GM18511 (cell line): ENCODE data around the gene GREM1.

Experiments used
- ATAC-seq: cut with Tn5 transposase; IDR thresholded peaks from one replicate; pipeline ENCODE4 v1.9.1; 2021; ENCODE audit warnings: mild to moderate bottlenecking, moderate library complexity; ENCODE audit not compliant: unreplicated experiment

Gene GREM1

GRCh38 chr15:32730677-32731654 is 13.2 kb downstream of the GREM1 start:
- no peak for ATAC-seq

GRCh38 chr15:32732574-32733157 is 14.9 kb downstream of the GREM1 start:
- ATAC-seq, result no peak

DNA sequence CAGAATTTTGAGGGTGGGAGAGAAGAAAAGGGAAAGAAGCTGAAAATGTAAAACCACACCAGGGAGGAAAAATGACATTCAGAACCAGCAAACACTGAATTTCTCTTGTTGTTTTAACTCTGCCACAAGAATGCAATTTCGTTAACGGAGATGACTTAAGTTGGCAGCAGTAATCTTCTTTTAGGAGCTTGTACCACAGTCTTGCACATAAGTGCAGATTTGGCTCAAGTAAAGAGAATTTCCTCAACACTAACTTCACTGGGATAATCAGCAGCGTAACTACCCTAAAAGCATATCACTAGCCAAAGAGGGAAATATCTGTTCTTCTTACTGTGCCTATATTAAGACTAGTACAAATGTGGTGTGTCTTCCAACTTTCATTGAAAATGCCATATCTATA is 15.5 kb downstream of the GREM1 start:
- ATAC-seq, result no peak

DNA sequence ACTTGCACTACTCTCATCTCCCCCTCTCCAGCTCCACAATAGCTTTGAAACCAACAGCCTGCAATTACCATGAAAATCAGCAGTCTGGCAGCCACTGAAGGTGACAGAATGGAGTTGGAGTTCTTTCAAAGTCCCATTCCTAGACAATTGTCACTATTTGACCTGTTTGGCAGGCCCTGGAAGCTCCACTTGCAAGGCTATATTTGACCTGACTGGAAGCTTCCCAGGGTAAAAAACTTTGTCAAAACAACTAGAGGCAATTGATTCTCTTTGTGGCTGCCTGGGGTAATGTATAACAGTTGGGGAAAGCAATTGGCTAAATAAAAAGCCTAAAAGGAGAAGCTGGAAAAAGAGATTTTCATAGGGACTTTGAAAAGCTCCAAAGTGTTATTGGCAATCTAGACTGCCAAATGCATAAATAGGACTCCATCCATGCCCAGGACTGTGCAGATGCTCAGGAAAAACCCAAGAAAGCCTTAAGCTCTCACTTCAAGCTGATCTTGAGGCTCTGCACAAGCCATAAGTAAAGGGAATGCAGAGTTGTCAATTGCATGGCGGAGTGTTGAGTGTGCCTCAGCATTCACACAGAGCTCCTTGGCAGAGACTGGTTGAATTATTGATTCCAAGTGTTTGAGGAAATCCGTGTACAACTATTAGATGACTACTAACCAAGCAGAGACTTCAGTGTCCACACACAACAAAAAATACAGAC is 18.3 kb downstream of the GREM1 start:
- ATAC-seq, result no peak

GRCh38 chr15:32736701-32737061 is 18.9 kb downstream of the GREM1 start:
- ATAC-seq, result no peak

GRCh38 chr15:32737304-32737703 is 19.5 kb downstream of the GREM1 start:
- ATAC-seq, result no peak

DNA sequence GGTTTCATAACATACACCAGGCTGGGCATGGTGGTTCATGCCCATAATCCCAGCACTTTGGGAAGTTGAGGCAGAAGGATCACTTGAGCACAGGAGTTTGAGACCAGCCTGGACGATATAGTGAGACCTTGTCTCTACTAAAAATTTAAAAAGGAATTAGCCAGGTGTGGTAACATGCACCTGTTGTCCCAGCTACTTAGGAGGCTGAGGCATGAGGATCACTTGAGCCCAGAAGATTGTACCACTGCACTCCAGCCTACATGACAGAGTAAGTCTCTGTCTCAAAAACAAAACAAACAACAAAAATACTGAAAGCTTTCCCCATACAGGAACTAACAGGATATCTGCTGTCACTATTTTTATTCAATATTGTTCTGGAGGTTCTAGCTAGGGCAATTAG is 20.9 kb downstream of the GREM1 start:
- ATAC-seq, result no peak

GRCh38 chr15:32739522-32740063 is 21.8 kb downstream of the GREM1 start:
- no peak for ATAC-seq

DNA sequence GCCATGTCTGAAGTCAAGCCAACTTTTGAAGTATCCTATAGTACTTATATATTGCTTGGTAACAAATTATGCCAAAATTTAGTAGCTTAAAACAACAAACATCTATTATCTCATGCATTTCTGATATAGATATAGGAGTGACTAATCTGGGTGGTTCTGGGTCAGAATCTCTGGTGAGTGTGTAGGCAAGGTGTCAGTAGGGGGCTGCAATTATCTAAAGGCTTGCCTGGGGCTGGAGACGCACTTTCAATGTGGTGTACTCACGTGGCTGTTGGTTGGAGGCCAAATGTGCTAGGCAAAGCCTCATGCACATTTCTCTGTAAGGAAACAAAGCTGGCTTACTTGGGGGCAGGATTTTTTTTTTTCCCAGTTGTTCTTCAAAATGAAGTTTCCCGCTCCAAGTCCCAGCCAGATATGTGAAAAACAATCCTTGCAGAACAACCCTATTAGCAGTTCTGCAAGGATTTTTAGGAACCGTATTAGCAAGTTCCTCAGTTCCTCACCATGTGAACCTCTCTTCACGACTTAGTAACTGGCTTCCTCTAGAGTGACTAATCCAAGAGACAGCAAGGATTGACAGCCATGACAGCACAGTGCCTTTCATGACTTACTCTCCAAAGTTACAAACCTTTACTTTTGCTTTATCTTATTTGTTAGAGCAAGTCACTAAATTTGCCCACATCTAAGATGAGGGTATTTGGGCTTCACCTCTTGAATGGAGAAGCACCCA is 25.8 kb downstream of the GREM1 start:
- no peak for ATAC-seq

GRCh38 chr15:32746116-32746857 is 28.5 kb downstream of the GREM1 start:
- ATAC-seq, result no peak

DNA sequence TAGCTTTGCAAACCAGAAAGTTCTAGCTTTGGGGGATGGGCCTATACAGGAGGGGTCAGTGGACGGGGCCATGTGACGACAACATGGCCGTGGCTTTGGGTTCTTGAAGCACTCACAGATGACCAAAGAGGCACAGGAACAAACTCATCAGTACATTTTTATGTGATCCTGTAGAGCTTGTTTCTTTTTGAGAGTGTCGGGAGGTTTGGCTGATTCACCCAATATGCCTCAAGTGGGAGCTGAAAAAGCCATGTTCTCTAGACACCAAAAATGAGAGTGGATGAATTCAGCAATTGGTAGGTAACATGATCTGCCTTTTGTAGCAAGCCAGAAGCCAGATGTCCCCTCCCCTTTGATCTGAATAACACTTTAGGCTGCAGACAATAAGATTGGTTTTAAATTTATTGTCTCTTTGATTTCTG is 30.1 kb downstream of the GREM1 start:
- no peak for ATAC-seq

- no peak for ATAC-seq
Observed at GRCh38 chr15:32750979-32751378, 33.2 kb downstream of the GREM1 start.

- ATAC-seq, result no peak
Observed at GRCh38 chr15:32757426-32757825, 39.6 kb downstream of the GREM1 start.

DNA sequence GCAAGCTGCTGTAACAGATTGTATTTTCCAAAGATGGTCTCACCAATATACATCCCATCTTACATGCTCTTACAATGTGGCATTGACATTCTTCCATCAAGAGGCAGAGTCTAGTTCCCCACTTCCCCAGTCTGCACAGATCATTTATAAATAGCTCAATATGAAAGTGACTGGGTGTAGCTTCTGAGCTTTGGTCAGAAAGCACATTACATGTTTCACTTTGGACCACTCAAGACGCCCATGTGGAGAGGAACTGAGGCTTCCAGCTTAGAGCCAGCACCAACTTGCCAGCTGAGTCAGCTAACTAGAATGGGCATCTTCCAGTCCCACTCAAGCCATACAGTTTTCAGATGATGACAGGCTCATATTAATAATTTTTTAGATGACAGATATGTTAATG is 45.5 kb downstream of the GREM1 start:
- ATAC-seq, result peak; percentile 58

DNA sequence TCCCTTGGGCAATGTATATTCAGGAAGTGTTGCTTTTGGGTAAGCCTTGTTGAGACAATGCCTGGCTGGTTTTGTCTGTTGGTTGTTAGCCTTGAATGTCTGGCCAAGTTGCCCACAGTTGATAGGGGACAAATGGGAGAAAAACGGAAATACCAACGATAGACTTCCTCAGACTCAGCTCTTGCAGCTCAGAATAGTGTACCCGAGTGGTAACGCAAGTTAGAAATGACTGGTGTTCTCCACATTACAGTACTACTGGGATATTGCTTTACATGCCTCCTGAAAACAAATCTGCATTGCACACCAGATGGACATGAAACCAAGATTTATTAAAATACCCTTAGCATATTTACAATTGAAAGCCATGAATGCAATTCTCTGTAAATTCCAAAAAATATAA is 47.4 kb downstream of the GREM1 start:
- ATAC-seq, result no peak

- ATAC-seq, result no peak
Observed at GRCh38 chr15:32766101-32766500, 48.3 kb downstream of the GREM1 start.

- ATAC-seq, result no peak
Observed at GRCh38 chr15:32767236-32767635, 49.4 kb downstream of the GREM1 start.

DNA sequence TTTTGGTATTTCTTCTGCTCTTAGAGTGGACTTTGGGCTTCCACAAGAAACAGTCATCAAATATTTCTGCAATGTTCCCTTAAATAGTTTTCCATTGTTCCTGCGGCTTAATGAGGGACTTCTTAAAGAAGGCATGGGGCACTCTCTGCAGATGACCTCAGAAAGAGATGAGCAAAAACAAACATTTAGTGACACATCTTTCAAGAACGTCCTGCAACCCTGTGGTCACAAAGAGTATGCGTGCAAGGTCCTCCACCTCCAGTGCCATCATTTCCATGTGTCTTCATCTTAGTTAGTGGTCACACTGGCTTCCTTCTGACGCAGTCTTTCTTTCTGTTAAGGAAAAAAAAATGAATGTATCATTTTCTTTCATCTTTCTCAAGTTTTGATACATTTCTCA is 56.2 kb downstream of the GREM1 start:
- no peak for ATAC-seq

DNA sequence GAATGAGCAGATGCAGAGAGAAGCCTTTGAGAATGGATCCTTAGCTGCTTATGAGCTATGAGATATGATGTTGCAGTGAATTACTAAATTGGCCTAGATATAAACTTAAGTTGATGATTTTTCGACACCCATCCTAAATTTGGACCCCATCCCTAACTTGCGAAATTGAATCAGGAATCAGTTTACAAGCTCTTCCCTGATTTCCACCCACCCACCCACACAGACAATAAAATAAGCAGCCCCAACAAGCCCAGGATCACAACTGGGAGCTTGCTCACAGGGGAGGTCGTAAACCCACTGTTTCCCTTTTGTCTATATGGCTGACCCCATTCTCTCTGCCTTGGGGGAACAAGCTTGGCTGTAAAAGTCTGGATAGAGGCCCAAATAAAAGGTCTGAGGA is 57.3 kb downstream of the GREM1 start:
- ATAC-seq, result no peak
